ENCODE data around the gene L1CAM. TPM values are rescaled to one million over a fixed set of nuclear protein-coding genes. Genes with fewer than 3 reads are reported as not detected.

The L1CAM gene
- total RNA-seq, 4 donors from 2014 or later: 5.2 to 7.1 (median 6.1) TPM

DNA sequence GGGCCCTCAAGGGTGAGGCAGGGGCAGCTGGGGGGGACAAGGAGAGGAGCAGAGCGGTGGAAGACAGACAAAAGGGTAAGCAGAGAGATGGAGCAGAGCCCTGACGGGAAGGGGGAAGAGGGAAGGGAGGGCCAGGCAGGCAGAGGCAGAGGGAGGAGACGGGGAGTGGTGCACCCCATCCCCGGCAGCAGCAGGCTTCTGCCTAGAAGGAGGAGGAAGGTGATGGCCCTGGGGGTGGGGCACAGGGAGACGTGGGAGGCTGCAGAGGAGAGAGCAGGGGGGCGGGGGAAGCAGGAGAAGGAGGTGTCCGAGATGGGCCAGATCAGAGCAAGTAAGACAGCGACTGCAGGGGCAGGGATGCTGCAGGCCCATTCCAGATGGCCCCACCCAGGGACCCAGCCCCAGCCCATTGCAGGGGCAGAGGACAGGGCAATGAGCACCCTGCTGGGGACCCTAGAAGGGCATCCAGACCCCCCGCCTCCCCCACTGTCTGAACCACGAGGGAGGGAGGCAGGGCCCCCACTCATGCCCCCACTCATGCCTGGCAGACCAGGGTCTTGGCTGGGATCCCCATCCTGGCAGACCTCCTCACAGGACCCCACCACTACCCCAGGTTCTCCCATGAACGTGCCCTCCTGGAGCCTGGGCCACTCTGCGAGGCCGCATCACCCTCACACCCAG lies 2.7 kb downstream of the L1CAM start:
- H3K4me3 ChIP-seq: no peak overlapping the region
- intact Hi-C loops (cut with DNase I; ENCODE audit: low total_unique reads) (no loop called here), in situ Hi-C loops (cut with MboI; ENCODE audit: low pct_ligation_motif_present in 1 of 4, low pct_unique_long_range_greater_than_20kb in 1 of 4, low sequenced_read_pairs in 3 of 4) (no loop called here)
- peaks cover 0 to 6% (median 3%) of the 10 kb centered on the region in 4 donors for H3K4me1 ChIP-seq
- H3K27ac ChIP-seq: no peak overlapping the region
- H3K36me3 ChIP-seq: no peaks in the 10 kb centered on the region
- H3K9me3 ChIP-seq: no peaks in the 10 kb centered on the region
- no peak for DNase-seq
- TF ChIP-seq EP300 (IDR thresholded peaks at IDR 0.05; ENCODE audit: low read depth): no peak
- TF ChIP-seq POLR2A (IDR thresholded peaks at IDR 0.05): no peak
- TF ChIP-seq POLR2AphosphoS5 (IDR thresholded peaks at IDR 0.05): no peak
- TF ChIP-seq, protein P1, sequence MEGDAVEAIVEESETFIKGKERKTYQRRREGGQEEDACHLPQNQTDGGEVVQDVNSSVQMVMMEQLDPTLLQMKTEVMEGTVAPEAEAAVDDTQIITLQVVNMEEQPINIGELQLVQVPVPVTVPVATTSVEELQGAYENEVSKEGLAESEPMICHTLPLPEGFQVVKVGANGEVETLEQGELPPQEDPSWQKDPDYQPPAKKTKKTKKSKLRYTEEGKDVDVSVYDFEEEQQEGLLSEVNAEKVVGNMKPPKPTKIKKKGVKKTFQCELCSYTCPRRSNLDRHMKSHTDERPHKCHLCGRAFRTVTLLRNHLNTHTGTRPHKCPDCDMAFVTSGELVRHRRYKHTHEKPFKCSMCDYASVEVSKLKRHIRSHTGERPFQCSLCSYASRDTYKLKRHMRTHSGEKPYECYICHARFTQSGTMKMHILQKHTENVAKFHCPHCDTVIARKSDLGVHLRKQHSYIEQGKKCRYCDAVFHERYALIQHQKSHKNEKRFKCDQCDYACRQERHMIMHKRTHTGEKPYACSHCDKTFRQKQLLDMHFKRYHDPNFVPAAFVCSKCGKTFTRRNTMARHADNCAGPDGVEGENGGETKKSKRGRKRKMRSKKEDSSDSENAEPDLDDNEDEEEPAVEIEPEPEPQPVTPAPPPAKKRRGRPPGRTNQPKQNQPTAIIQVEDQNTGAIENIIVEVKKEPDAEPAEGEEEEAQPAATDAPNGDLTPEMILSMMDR (IDR thresholded peaks at IDR 0.05): no peak
- H3K27me3 ChIP-seq: peaks cover 65% of the 10 kb centered on the region
- 55% methylated on average over 13 of the region's 13 CpGs; no CpG with 5 or more reads in 1 of the 2 donors for WGBS, 2 donors (ENCODE audit: low coverage in 1 of 2)

DNA sequence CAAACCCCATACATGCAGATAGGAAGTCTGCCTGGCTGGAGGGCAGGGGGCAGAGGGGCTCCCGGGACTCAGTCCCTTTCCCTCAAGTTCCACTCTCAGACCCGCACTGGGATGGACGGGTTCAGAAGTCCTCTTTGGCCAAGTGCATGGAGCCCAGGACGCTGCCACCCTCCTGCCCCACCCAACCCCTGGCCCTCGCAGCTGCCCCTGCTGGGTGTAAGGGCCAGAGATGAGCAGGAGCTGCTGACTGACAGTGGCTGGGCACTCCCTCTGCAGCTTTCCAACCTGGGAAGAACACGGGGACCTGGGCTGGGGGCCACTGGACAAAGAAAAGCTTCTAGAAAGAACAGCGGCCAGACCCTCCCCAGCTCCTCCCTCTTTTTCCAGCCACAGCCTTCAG lies 3.4 kb downstream of the L1CAM start:
- TF ChIP-seq POLR2A (IDR thresholded peaks at IDR 0.05): no peak
- TF ChIP-seq EP300 (IDR thresholded peaks at IDR 0.05; ENCODE audit: low read depth): no peak
- TF ChIP-seq, protein P1 (IDR thresholded peaks at IDR 0.05): no peak
- TF ChIP-seq POLR2AphosphoS5 (IDR thresholded peaks at IDR 0.05): no peak
- Histone ChIP-seq H3K4me1 (peaks cover 0 to 6% (median 3%) of the 10 kb centered on the region in 4 donors), H3K36me3 (no peaks in the 10 kb centered on the region), H3K4me3 (no peak overlapping the region), H3K9me3 (no peaks in the 10 kb centered on the region), H3K27ac (no peak overlapping the region), H3K27me3 (peaks cover 65% of the 10 kb centered on the region)
- in situ Hi-C loops (cut with MboI; ENCODE audit: low pct_ligation_motif_present in 1 of 4, low pct_unique_long_range_greater_than_20kb in 1 of 4, low sequenced_read_pairs in 3 of 4) (no loop called here), intact Hi-C loops (cut with DNase I; ENCODE audit: low total_unique reads) (no loop called here)
- DNase-seq: no peak
- 73% methylated on average over 3 of the region's 7 CpGs; no CpG with 5 or more reads in 1 of the 2 donors for WGBS, 2 donors (ENCODE audit: low coverage in 1 of 2)

DNA sequence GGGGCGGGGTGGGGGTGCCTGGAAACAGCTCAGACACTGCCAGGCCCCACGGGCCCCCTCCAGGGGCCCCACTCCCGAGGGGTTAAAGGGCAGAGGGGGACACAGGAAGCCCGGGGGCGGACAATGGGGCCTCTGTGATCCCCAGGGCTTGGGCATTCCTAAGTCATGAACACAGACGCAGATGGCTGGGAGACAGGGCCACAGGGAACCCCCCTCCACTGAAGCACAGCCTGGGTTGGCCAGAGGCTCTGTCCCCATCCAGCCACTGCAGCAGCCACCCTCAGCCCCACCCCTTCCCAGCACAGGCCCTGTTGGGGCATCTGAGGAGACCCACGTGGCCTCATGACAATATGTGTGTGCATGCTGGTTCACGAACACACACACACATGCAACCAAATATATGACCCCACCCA lies 3.9 kb downstream of the L1CAM start:
- no peaks in the 10 kb centered on the region for H3K36me3 ChIP-seq
- intact Hi-C loops (cut with DNase I; ENCODE audit: low total_unique reads) (no loop called here), in situ Hi-C loops (cut with MboI; ENCODE audit: low pct_ligation_motif_present in 1 of 4, low pct_unique_long_range_greater_than_20kb in 1 of 4, low sequenced_read_pairs in 3 of 4) (no loop called here)
- peaks cover 0 to 6% (median 3%) of the 10 kb centered on the region in 4 donors for H3K4me1 ChIP-seq
- H3K27me3 ChIP-seq: peaks cover 62% of the 10 kb centered on the region
- no peak overlapping the region for H3K27ac ChIP-seq
- no peak overlapping the region for H3K4me3 ChIP-seq
- no peak for DNase-seq
- WGBS, 2 donors (ENCODE audit: low coverage in 1 of 2): 38% methylated on average over 8 of the region's 8 CpGs; no CpG with 5 or more reads in 1 of the 2 donors
- TF ChIP-seq, protein P1 (IDR thresholded peaks at IDR 0.05): no peak
- TF ChIP-seq EP300 (IDR thresholded peaks at IDR 0.05; ENCODE audit: low read depth) (no peak), POLR2AphosphoS5 (IDR thresholded peaks at IDR 0.05) (no peak), POLR2A (IDR thresholded peaks at IDR 0.05) (no peak)
- no peaks in the 10 kb centered on the region for H3K9me3 ChIP-seq

DNA sequence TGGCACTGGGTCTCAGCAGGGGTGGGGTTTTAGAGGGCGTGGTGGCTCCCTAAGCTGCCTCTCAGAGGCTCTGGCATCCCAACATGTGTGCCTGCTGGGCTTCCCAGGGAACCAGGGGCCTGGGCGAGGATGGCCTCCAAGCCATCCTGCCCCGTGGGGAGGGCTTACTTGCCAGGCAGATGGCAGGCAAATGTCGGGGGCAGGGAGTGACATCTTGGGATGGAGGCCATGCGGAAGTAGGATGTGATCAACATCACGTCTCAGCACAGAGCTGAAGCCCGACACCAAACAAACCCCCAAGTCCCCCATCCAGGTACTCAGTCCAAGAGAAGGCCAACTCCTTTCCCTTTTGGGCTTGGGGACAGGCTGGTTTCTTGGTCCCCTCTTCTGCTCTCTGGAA lies 4.7 kb downstream of the L1CAM start:
- Histone ChIP-seq H3K36me3 (no peaks in the 10 kb centered on the region), H3K4me1 (peaks cover 0 to 6% (median 3%) of the 10 kb centered on the region in 4 donors), H3K9me3 (no peaks in the 10 kb centered on the region), H3K27ac (no peak overlapping the region), H3K4me3 (no peak overlapping the region), H3K27me3 (peaks cover 54% of the 10 kb centered on the region)
- TF ChIP-seq POLR2AphosphoS5 (IDR thresholded peaks at IDR 0.05): no peak
- no peak for TF ChIP-seq POLR2A (IDR thresholded peaks at IDR 0.05)
- in situ Hi-C loops (cut with MboI; ENCODE audit: low pct_ligation_motif_present in 1 of 4, low pct_unique_long_range_greater_than_20kb in 1 of 4, low sequenced_read_pairs in 3 of 4): no loop called here
- DNase-seq: no peak
- WGBS, 2 donors (ENCODE audit: low coverage in 1 of 2): 55% methylated on average over 7 of the region's 7 CpGs; no CpG with 5 or more reads in 1 of the 2 donors
- intact Hi-C loops (cut with DNase I; ENCODE audit: low total_unique reads): no loop called here
